Astrocyte of the spinal cord (primary cell): ENCODE results near the gene TFDP1.

Source experiments
- DNase-seq: peaks from one replicate; pipeline ENCODE4 v3.0.0; 2011; ENCODE audit warnings: low read depth, low spot score
- H3K4me3 ChIP-seq: 2 replicates; pipeline ENCODE4 v1.5.1; 2011; ENCODE audit warnings: low read depth, mild to moderate bottlenecking, low read length, moderate library complexity
- CTCF ChIP-seq: IDR thresholded peaks from 2 replicates; pipeline ENCODE4 v1.5.1; 2012; ENCODE audit warnings: low read depth, mild to moderate bottlenecking, low read length, inconsistent platforms
- in situ Hi-C: cut with HindIII; loops from 2 replicates; pipeline ENCODE4 v1.10.0; 2017; ENCODE audit warnings: low sequenced_read_pairs

The TFDP1 gene

GRCh38 chr13:113602291-113602988, 17.9 kb downstream of the TFDP1 start:
- no peak for DNase-seq
- TF ChIP-seq CTCF, result no peak
- no peak overlapping the region for H3K4me3 ChIP-seq
- in situ Hi-C loops, result no loop called here

GRCh38 chr13:113603116-113603710, 18.7 kb downstream of the TFDP1 start:
- DNase-seq, result no peak
- in situ Hi-C loops, result no loop called here
- no peak for TF ChIP-seq CTCF
- H3K4me3 ChIP-seq, result no peak overlapping the region

GRCh38 chr13:113604186-113604585, 19.6 kb downstream of the TFDP1 start:
- DNase-seq, result no peak
- in situ Hi-C loops, result no loop called here
- TF ChIP-seq CTCF, result no peak
- H3K4me3 ChIP-seq, result no peak overlapping the region

GRCh38 chr13:113605461-113605860, 20.9 kb downstream of the TFDP1 start:
- in situ Hi-C loops, result no loop called here

GRCh38 chr13:113605866-113606438, 21.4 kb downstream of the TFDP1 start:
- TF ChIP-seq CTCF, result no peak
- in situ Hi-C loops, result no loop called here
- no peak overlapping the region for H3K4me3 ChIP-seq
- DNase-seq, result no peak

More at GRCh38 chr13:113605461-113605860, 20.9 kb downstream of the TFDP1 start:
- TF ChIP-seq CTCF, result no peak
- DNase-seq, result no peak
- H3K4me3 ChIP-seq, result no peak overlapping the region

GRCh38 chr13:113607056-113607888, 22.7 kb downstream of the TFDP1 start:
- no peak overlapping the region for H3K4me3 ChIP-seq
- TF ChIP-seq CTCF, result no peak
- in situ Hi-C loops, result no loop called here
- DNase-seq, result no peak
